K562 (cell line): ENCODE data around the gene CRTAP. TPM values are rescaled to one million over a fixed set of nuclear protein-coding genes. Genes with fewer than 3 reads are reported as not detected.

Experiments used
- NFRKB ChIP-seq: fragments of 450-650 bp; IDR thresholded peaks from 2 replicates; pipeline ENCODE4 v1.6.1; 2016; ENCODE audit warnings: low read depth
- SMC3 ChIP-seq: conservative IDR thresholded peaks from 2 replicates; pipeline ENCODE4 v1.6.1; 2011; ENCODE audit warnings: low read depth, low read length, improper control_type of control experiment; ENCODE audit not compliant: insufficient read depth
- ZBTB7A ChIP-seq: IDR thresholded peaks from 2 replicates; pipeline ENCODE4 v1.6.1; 2011; ENCODE audit warnings: low read depth, mild to moderate bottlenecking, low read length, moderate library complexity, borderline replicate concordance; ENCODE audit not compliant: control insufficient read depth
- ZSCAN29 ChIP-seq: fragments of 450-650 bp; IDR thresholded peaks from 2 replicates; pipeline ENCODE4 v1.6.1; 2017
- polyA plus RNA-seq, 8 experiments: library from polyadenylated mRNA; depleted of rRNA in 4 of 8; stranded (reverse) in 5 of 8; unstranded in 3 of 8; fragments of >200 nt; fragmentation: Nextera tagmentation in 2 of 8; fragmentation: Illumina TruSeq in 1 of 8; extraction: Ambion mirVana in 2 of 8; extraction: Trizol in 1 of 8; gene quantifications; 2 replicates each; pipeline versions ENCODE4 v1.2.1 to v1.2.3, GENCODE V29; 2011 to 2014; ENCODE audit warnings: inconsistent platforms in 1 of 8, missing spikeins in 1 of 8
- total RNA-seq, 7 experiments: library from RNA; depleted of rRNA in 6 of 7; stranded (reverse); fragments of >200 nt in 6 of 7; fragmentation: Illumina TruSeq in 2 of 7; extraction: Trizol in 2 of 7; gene quantifications; 2 replicates each; pipeline versions ENCODE4 v1.2.1 to v1.2.3, GENCODE V29; 2011 to 2021; ENCODE audit warnings: low replicate concordance in 1 of 7
- TF ChIP-seq, protein P1 (sequence below), 3 experiments: IDR thresholded peaks in 2 of 3; conservative IDR thresholded peaks in 1 of 3; 2 replicates each; pipeline ENCODE4 v1.5.1; 2011 to 2012; ENCODE audit warnings: low read length in 3 of 3, mild to moderate bottlenecking in 3 of 3, control low read depth in 2 of 3, improper control_type of control experiment in 1 of 3, inconsistent platforms in 1 of 3, low read depth in 1 of 3, mixed read lengths in 1 of 3, moderate library complexity in 1 of 3; ENCODE audit not compliant: insufficient read depth in 2 of 3
- TF ChIP-seq, protein P2 (sequence below): IDR thresholded peaks from 2 replicates; pipeline ENCODE4 v1.6.1; 2011; ENCODE audit warnings: borderline replicate concordance, low read depth, mild to moderate bottlenecking, moderate library complexity, low read length; ENCODE audit not compliant: insufficient read depth, poor library complexity, severe bottlenecking
- TF ChIP-seq, protein P3 (sequence below): sonication (generic); formaldehyde crosslinking; IDR thresholded peaks from 2 replicates; pipeline ENCODE4 v1.8.0; 2023; ENCODE audit warnings: missing genetic modification reagents, mild to moderate bottlenecking, borderline replicate concordance
- TF ChIP-seq, protein P4 (sequence below): sonication (generic); formaldehyde crosslinking; IDR thresholded peaks from 2 replicates; pipeline ENCODE4 v1.8.0; 2022; ENCODE audit warnings: mild to moderate bottlenecking, missing genetic modification reagents
- TF ChIP-seq, protein P5 (sequence below): fragments of 450-650 bp; IDR thresholded peaks from 2 replicates; pipeline ENCODE4 v1.6.1; 2016
- TF ChIP-seq, protein P6 (sequence below): sonication (generic); formaldehyde crosslinking; IDR thresholded peaks from 2 replicates; pipeline ENCODE4 v1.8.0; 2022; ENCODE audit warnings: missing genetic modification reagents, mild to moderate bottlenecking, moderate library complexity, borderline replicate concordance

CRTAP gene
- total and polyA plus RNA-seq, 9 of the 15 experiments (the other 6 are each of a cell fraction or from before 2014, with no cell fraction given): 10.0 to 121 (median 53.0) TPM

DNA sequence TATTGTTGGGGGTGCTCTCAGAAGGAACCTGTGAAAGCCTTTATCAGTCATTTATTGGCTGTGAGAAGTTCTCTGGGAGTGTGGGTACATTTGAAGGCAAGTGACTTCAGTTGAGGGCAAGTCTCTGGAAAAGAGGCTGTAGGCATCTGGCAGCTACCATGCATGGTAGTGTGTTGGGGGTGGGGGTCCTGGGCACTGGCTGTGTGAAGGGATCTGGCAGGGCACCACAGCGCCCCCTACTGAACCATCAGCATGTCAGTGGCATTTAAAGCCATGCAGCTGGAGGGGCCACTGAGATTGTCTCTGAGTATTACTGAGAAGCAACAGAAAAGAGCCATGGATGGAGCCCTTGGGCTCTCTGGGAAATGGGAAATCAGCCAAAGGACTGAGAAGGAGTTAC, 30.6 kb downstream of the CRTAP start (continued):
- TF ChIP-seq, protein P1, sequence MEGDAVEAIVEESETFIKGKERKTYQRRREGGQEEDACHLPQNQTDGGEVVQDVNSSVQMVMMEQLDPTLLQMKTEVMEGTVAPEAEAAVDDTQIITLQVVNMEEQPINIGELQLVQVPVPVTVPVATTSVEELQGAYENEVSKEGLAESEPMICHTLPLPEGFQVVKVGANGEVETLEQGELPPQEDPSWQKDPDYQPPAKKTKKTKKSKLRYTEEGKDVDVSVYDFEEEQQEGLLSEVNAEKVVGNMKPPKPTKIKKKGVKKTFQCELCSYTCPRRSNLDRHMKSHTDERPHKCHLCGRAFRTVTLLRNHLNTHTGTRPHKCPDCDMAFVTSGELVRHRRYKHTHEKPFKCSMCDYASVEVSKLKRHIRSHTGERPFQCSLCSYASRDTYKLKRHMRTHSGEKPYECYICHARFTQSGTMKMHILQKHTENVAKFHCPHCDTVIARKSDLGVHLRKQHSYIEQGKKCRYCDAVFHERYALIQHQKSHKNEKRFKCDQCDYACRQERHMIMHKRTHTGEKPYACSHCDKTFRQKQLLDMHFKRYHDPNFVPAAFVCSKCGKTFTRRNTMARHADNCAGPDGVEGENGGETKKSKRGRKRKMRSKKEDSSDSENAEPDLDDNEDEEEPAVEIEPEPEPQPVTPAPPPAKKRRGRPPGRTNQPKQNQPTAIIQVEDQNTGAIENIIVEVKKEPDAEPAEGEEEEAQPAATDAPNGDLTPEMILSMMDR (IDR thresholded peaks at IDR 0.05 in 2 of 3, conservative IDR thresholded peaks at IDR 0.05 in 1 of 3; ENCODE audit: insufficient read depth in 2 of 3, low read depth in 1 of 3, low read length in 3 of 3): peak; percentile 74 to 92 (median 76)
- TF ChIP-seq, protein P2, sequence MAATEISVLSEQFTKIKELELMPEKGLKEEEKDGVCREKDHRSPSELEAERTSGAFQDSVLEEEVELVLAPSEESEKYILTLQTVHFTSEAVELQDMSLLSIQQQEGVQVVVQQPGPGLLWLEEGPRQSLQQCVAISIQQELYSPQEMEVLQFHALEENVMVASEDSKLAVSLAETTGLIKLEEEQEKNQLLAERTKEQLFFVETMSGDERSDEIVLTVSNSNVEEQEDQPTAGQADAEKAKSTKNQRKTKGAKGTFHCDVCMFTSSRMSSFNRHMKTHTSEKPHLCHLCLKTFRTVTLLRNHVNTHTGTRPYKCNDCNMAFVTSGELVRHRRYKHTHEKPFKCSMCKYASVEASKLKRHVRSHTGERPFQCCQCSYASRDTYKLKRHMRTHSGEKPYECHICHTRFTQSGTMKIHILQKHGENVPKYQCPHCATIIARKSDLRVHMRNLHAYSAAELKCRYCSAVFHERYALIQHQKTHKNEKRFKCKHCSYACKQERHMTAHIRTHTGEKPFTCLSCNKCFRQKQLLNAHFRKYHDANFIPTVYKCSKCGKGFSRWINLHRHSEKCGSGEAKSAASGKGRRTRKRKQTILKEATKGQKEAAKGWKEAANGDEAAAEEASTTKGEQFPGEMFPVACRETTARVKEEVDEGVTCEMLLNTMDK: peak; percentile 85
- TF ChIP-seq NFRKB (no peak), ZBTB7A (peak; percentile 71), SMC3 (0 out of 2 replicates have a peak, but pooled peaks have one; percentile 9), ZSCAN29 (no peak)
- TF ChIP-seq, protein P3, sequence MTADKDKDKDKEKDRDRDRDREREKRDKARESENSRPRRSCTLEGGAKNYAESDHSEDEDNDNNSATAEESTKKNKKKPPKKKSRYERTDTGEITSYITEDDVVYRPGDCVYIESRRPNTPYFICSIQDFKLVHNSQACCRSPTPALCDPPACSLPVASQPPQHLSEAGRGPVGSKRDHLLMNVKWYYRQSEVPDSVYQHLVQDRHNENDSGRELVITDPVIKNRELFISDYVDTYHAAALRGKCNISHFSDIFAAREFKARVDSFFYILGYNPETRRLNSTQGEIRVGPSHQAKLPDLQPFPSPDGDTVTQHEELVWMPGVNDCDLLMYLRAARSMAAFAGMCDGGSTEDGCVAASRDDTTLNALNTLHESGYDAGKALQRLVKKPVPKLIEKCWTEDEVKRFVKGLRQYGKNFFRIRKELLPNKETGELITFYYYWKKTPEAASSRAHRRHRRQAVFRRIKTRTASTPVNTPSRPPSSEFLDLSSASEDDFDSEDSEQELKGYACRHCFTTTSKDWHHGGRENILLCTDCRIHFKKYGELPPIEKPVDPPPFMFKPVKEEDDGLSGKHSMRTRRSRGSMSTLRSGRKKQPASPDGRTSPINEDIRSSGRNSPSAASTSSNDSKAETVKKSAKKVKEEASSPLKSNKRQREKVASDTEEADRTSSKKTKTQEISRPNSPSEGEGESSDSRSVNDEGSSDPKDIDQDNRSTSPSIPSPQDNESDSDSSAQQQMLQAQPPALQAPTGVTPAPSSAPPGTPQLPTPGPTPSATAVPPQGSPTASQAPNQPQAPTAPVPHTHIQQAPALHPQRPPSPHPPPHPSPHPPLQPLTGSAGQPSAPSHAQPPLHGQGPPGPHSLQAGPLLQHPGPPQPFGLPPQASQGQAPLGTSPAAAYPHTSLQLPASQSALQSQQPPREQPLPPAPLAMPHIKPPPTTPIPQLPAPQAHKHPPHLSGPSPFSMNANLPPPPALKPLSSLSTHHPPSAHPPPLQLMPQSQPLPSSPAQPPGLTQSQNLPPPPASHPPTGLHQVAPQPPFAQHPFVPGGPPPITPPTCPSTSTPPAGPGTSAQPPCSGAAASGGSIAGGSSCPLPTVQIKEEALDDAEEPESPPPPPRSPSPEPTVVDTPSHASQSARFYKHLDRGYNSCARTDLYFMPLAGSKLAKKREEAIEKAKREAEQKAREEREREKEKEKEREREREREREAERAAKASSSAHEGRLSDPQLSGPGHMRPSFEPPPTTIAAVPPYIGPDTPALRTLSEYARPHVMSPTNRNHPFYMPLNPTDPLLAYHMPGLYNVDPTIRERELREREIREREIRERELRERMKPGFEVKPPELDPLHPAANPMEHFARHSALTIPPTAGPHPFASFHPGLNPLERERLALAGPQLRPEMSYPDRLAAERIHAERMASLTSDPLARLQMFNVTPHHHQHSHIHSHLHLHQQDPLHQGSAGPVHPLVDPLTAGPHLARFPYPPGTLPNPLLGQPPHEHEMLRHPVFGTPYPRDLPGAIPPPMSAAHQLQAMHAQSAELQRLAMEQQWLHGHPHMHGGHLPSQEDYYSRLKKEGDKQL (CRISPR knock-in tag): no peak
- TF ChIP-seq, protein P4, sequence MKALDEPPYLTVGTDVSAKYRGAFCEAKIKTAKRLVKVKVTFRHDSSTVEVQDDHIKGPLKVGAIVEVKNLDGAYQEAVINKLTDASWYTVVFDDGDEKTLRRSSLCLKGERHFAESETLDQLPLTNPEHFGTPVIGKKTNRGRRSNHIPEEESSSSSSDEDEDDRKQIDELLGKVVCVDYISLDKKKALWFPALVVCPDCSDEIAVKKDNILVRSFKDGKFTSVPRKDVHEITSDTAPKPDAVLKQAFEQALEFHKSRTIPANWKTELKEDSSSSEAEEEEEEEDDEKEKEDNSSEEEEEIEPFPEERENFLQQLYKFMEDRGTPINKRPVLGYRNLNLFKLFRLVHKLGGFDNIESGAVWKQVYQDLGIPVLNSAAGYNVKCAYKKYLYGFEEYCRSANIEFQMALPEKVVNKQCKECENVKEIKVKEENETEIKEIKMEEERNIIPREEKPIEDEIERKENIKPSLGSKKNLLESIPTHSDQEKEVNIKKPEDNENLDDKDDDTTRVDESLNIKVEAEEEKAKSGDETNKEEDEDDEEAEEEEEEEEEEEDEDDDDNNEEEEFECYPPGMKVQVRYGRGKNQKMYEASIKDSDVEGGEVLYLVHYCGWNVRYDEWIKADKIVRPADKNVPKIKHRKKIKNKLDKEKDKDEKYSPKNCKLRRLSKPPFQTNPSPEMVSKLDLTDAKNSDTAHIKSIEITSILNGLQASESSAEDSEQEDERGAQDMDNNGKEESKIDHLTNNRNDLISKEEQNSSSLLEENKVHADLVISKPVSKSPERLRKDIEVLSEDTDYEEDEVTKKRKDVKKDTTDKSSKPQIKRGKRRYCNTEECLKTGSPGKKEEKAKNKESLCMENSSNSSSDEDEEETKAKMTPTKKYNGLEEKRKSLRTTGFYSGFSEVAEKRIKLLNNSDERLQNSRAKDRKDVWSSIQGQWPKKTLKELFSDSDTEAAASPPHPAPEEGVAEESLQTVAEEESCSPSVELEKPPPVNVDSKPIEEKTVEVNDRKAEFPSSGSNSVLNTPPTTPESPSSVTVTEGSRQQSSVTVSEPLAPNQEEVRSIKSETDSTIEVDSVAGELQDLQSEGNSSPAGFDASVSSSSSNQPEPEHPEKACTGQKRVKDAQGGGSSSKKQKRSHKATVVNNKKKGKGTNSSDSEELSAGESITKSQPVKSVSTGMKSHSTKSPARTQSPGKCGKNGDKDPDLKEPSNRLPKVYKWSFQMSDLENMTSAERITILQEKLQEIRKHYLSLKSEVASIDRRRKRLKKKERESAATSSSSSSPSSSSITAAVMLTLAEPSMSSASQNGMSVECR (CRISPR knock-in tag): no peak
- TF ChIP-seq, protein P5, sequence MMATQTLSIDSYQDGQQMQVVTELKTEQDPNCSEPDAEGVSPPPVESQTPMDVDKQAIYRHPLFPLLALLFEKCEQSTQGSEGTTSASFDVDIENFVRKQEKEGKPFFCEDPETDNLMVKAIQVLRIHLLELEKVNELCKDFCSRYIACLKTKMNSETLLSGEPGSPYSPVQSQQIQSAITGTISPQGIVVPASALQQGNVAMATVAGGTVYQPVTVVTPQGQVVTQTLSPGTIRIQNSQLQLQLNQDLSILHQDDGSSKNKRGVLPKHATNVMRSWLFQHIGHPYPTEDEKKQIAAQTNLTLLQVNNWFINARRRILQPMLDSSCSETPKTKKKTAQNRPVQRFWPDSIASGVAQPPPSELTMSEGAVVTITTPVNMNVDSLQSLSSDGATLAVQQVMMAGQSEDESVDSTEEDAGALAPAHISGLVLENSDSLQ: peak; percentile 43
- TF ChIP-seq, protein P6, sequence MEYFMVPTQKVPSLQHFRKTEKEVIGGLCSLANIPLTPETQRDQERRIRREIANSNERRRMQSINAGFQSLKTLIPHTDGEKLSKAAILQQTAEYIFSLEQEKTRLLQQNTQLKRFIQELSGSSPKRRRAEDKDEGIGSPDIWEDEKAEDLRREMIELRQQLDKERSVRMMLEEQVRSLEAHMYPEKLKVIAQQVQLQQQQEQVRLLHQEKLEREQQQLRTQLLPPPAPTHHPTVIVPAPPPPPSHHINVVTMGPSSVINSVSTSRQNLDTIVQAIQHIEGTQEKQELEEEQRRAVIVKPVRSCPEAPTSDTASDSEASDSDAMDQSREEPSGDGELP (CRISPR knock-in tag): peak; percentile 24; the same call in 1 of the 2 replicates
